ENCODE measurements around the gene ATP6V1B1.

Gene ATP6V1B1

DNA sequence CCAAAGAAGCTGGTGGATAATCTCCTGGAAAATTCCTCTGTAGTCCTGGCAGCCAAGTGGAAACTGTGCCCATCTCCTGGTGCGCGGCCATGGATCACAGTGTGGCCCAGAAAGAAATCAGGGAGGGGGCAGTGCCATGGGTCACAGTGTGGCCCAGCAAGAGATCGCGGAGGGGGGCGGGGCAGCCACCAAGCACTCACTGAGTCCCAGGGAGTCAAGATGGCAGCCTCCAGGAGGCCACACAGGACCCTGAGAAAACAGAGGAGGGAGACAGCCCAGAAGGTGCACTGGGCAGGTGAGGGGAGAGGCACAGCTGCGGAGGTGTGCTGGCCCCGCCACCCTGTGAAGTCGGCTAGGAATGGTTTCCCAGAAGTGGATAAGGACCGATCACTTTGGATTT lies 8.1 kb upstream of the ATP6V1B1 start:
- no peak for TF ChIP-seq FOXM1 (IDR thresholded peaks at IDR 0.05; ENCODE audit: borderline replicate concordance, low read depth)
- TF ChIP-seq TEAD4 (IDR thresholded peaks at IDR 0.05), result no peak
- TF ChIP-seq, protein P1, sequence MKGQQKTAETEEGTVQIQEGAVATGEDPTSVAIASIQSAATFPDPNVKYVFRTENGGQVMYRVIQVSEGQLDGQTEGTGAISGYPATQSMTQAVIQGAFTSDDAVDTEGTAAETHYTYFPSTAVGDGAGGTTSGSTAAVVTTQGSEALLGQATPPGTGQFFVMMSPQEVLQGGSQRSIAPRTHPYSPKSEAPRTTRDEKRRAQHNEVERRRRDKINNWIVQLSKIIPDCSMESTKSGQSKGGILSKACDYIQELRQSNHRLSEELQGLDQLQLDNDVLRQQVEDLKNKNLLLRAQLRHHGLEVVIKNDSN (IDR thresholded peaks at IDR 0.05), result no peak
- TF ChIP-seq, protein P2, sequence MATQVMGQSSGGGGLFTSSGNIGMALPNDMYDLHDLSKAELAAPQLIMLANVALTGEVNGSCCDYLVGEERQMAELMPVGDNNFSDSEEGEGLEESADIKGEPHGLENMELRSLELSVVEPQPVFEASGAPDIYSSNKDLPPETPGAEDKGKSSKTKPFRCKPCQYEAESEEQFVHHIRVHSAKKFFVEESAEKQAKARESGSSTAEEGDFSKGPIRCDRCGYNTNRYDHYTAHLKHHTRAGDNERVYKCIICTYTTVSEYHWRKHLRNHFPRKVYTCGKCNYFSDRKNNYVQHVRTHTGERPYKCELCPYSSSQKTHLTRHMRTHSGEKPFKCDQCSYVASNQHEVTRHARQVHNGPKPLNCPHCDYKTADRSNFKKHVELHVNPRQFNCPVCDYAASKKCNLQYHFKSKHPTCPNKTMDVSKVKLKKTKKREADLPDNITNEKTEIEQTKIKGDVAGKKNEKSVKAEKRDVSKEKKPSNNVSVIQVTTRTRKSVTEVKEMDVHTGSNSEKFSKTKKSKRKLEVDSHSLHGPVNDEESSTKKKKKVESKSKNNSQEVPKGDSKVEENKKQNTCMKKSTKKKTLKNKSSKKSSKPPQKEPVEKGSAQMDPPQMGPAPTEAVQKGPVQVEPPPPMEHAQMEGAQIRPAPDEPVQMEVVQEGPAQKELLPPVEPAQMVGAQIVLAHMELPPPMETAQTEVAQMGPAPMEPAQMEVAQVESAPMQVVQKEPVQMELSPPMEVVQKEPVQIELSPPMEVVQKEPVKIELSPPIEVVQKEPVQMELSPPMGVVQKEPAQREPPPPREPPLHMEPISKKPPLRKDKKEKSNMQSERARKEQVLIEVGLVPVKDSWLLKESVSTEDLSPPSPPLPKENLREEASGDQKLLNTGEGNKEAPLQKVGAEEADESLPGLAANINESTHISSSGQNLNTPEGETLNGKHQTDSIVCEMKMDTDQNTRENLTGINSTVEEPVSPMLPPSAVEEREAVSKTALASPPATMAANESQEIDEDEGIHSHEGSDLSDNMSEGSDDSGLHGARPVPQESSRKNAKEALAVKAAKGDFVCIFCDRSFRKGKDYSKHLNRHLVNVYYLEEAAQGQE (IDR thresholded peaks at IDR 0.05; ENCODE audit: low read depth), result no peak
- TF ChIP-seq YY1 (IDR thresholded peaks at IDR 0.05; ENCODE audit: low read depth), result no peak
- no peak for TF ChIP-seq RAD21 (IDR thresholded peaks at IDR 0.05; ENCODE audit: low read depth)
- no peak for TF ChIP-seq NFIC (IDR thresholded peaks at IDR 0.05)
- no peak for TF ChIP-seq TCF12 (IDR thresholded peaks at IDR 0.05; ENCODE audit: low read depth)
- TF ChIP-seq CREB1 (IDR thresholded peaks at IDR 0.05; ENCODE audit: low read depth), result no peak
- TF ChIP-seq CEBPB (IDR thresholded peaks at IDR 0.05), result no peak

DNA sequence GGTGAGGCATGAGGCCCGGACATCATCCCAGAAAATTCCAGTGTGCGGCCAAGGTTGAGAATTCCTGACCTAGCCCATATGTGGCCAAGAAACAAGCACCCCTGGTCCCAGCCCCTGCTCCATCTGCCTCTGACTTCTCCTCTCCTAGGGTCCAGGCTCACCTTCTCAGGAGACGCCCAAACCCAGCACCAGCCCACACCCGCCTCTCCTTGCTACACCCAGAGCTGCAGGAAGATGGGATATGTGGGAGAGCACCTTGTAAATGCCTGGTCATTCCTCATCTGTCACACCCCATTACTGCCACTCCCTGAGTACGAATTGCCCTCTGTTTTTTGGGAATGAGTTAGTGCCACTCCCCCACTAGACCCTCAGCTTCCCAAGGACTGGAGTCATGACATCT lies 7.3 kb upstream of the ATP6V1B1 start:
- TF ChIP-seq TAF1 (IDR thresholded peaks at IDR 0.05; ENCODE audit: low read depth) (no peak), FOXM1 (IDR thresholded peaks at IDR 0.05; ENCODE audit: borderline replicate concordance, low read depth) (no peak), ZBTB7A (IDR thresholded peaks at IDR 0.05; ENCODE audit: low read depth) (no peak), NFIC (IDR thresholded peaks at IDR 0.05) (no peak), TEAD4 (IDR thresholded peaks at IDR 0.05) (no peak), TCF12 (IDR thresholded peaks at IDR 0.05; ENCODE audit: low read depth) (no peak), CEBPB (IDR thresholded peaks at IDR 0.05) (no peak), YY1 (IDR thresholded peaks at IDR 0.05; ENCODE audit: low read depth) (no peak), EP300 (IDR thresholded peaks at IDR 0.05; ENCODE audit: borderline replicate concordance) (no peak)
- TF ChIP-seq, protein P3, sequence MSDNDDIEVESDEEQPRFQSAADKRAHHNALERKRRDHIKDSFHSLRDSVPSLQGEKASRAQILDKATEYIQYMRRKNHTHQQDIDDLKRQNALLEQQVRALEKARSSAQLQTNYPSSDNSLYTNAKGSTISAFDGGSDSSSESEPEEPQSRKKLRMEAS (IDR thresholded peaks at IDR 0.05), result no peak

DNA sequence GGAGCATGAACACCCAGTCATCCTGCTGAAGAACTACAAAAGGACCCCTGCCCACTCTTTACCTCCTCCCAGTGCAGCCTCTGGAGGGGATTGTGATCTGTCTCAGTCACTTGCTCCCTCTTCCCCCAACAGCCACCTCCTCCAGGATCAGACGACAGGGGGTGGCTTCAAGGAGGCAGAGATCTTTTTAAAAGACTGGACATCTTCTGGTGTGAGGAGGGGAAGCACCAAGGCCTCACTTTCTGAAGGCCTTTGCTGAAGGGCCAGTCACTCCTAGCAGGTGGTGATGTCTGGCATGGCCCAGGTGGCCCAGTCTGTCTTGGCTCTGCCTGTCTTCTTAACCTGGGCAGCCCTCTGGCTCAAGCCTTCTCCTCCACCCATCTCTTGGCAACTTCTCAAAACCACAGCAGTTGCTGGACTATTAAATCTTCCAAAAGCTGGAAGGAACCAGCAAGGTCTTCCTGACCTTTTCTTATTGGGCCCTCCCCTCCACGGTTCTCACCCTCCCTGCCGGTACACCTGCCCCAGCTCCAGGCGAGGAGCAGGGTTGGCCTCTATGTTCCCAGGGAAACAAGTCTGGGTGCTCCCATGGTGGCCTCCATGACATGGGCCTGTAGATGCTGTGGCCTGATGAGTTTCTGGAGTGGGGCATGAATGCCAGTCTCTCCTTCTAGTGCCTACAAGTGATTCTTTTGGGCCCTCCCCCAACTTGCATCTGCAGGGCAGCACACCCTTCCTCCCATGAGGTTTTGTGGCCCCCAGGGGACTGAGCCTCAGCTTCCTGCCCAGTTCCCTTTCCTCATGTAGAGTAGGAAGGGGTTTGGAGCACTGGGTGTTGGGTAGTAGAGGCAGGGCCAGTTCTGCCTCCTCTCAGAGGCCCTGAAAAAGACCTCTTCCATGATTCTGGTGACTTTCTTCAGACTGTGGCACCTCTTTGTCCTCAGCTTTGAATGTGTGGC lies 5.0 kb upstream of the ATP6V1B1 start:
- TF ChIP-seq TEAD4 (IDR thresholded peaks at IDR 0.05) (no peak), YY1 (IDR thresholded peaks at IDR 0.05; ENCODE audit: low read depth) (no peak), TAF1 (IDR thresholded peaks at IDR 0.05; ENCODE audit: low read depth) (no peak), EP300 (IDR thresholded peaks at IDR 0.05; ENCODE audit: borderline replicate concordance) (no peak), CREB1 (IDR thresholded peaks at IDR 0.05; ENCODE audit: low read depth) (no peak), TCF12 (IDR thresholded peaks at IDR 0.05; ENCODE audit: low read depth) (no peak), RAD21 (IDR thresholded peaks at IDR 0.05; ENCODE audit: low read depth) (no peak), CEBPB (IDR thresholded peaks at IDR 0.05) (no peak), FOXM1 (IDR thresholded peaks at IDR 0.05; ENCODE audit: borderline replicate concordance, low read depth) (no peak), NFIC (IDR thresholded peaks at IDR 0.05) (no peak), EGR1 (IDR thresholded peaks at IDR 0.05) (no peak)
- TF ChIP-seq, protein P1 (IDR thresholded peaks at IDR 0.05), result no peak
- TF ChIP-seq, protein P2 (IDR thresholded peaks at IDR 0.05; ENCODE audit: low read depth), result no peak

DNA sequence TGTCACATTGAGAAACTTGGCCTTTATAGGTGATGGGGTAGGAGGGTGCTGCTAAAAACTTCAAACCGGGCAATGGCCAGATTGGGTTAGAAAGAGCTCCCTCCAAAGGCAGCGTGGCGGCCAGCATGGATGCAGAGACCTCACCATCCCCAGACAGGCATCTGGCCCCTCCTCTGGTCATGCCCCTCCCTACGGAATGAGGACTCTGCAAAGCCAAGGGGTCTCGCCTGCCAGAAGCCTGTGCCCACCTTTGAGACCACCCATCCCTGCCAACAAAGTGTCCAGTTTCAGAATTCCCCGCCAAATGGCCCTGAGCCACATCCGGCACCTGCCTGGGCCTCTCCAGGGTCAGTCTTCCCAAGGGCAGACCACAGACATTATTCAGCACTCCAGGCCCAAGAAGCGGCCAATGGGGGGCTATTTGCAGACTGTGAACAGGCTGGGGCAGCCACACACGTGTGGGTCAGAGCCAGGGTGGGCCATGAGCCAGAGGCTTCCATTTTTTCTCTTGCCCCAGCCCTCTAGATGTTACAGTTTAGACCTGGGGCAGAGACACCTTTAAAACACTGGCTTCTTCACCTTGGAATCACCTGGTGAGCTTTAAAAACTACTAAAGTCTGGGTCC lies 4.2 kb upstream of the ATP6V1B1 start:
- TF ChIP-seq FOXM1 (IDR thresholded peaks at IDR 0.05; ENCODE audit: borderline replicate concordance, low read depth) (no peak), TEAD4 (IDR thresholded peaks at IDR 0.05) (no peak), YY1 (IDR thresholded peaks at IDR 0.05; ENCODE audit: low read depth) (no peak), TAF1 (IDR thresholded peaks at IDR 0.05; ENCODE audit: low read depth) (no peak)
- TF ChIP-seq, protein P3 (IDR thresholded peaks at IDR 0.05), result no peak
- TF ChIP-seq, protein P1 (IDR thresholded peaks at IDR 0.05), result no peak
